Gastroesophageal sphincter (tissue), 4 donors: ENCODE measurements around the gene EZH1. TPM values are rescaled to one million over a fixed set of nuclear protein-coding genes. Genes with fewer than 3 reads are reported as not detected.

Source experiments
- ATAC-seq: fragments of 150-250 bp; one replicate; pipeline ENCODE4 v1.9.1; 2016; ENCODE audit warnings: mild to moderate bottlenecking, moderate library complexity
- H3K27ac ChIP-seq, 4 donors: fragments of 200-600 bp; sonication (generic) in 3 of 4; 1 replicate in 3 of 4; 2 replicates in 1 of 4; pipeline ENCODE4 v1.5.1; 2016 to 2019
- H3K27me3 ChIP-seq: fragments of 200-600 bp; sonication (generic); one replicate; pipeline ENCODE4 v1.5.1; 2019
- H3K36me3 ChIP-seq, 2 donors: fragments of 200-600 bp; sonication (generic); one replicate each; pipeline ENCODE4 v1.5.1; 2019; ENCODE audit warnings: control low read depth in 1 of 2
- H3K4me1 ChIP-seq, 3 donors: fragments of 200-600 bp; sonication (generic); 1 replicate in 2 of 3; 2 replicates in 1 of 3; pipeline ENCODE4 v1.5.1; 2016 to 2019; ENCODE audit warnings: control low read depth in 2 of 3
- H3K4me3 ChIP-seq, 2 donors: fragments of 200-600 bp; sonication (generic); one replicate each; pipeline ENCODE4 v1.5.1; 2019; ENCODE audit warnings: mild to moderate bottlenecking in 1 of 2, moderate library complexity in 1 of 2
- H3K9me3 ChIP-seq, 3 donors: fragments of 200-600 bp; sonication (generic); one replicate each; pipeline ENCODE4 v1.5.1; 2017 to 2019; ENCODE audit warnings: control low read depth in 2 of 3
- CTCF ChIP-seq, 4 experiments: fragments of 200-600 bp in 2 of 4; fragments of 450-650 bp in 2 of 4; sonication (generic) in 1 of 4; IDR thresholded peaks; one replicate each; pipeline ENCODE4 v1.5.1; 2017 to 2019; ENCODE audit warnings: antibody characterized with exemption in 4 of 4, mild to moderate bottlenecking in 2 of 4, moderate library complexity in 2 of 4
- EP300 ChIP-seq: sonication (generic); formaldehyde crosslinking; IDR thresholded peaks from one replicate; pipeline ENCODE4 v1.6.1; 2017; ENCODE audit warnings: antibody characterized with exemption, mild to moderate bottlenecking
- POLR2A ChIP-seq, 2 donors: fragments of 450-650 bp; IDR thresholded peaks; one replicate each; pipeline ENCODE4 v1.6.1; 2017; ENCODE audit warnings: antibody characterized with exemption in 2 of 2, mild to moderate bottlenecking in 2 of 2, moderate library complexity in 1 of 2
- POLR2AphosphoS5 ChIP-seq: sonication (generic); formaldehyde crosslinking; IDR thresholded peaks from one replicate; pipeline ENCODE4 v1.6.1; 2017; ENCODE audit warnings: antibody characterized with exemption
- WGBS, 2 donors: methylation state at CpG; one replicate each; pipeline ENCODE4 v1.1.5; 2018; ENCODE audit warnings: low coverage in 1 of 2; 5-methylcytosine and 5-hydroxymethylcytosine counted together
- total RNA-seq, 4 donors: library from RNA; depleted of rRNA; stranded (reverse); fragments of >200 nt; gene quantifications; one replicate each; pipeline ENCODE4 v1.1.0, GENCODE V29; 2016

The EZH1 gene
- 10 to 100 TPM; 57.2 to 90.4 (median 59.7) TPM for total RNA-seq

- peak within 1 kb of the TSS; percentile 76 to 82 for H3K4me3 ChIP-seq
- peak; percentile 93 for ATAC-seq
- TF ChIP-seq POLR2A (IDR thresholded peaks at IDR 0.05) (peak; percentile 66 to 84), CTCF (IDR thresholded peaks at IDR 0.05) (peak in 2 of 4 experiments; percentile 42 to 45), EP300 (no peak), POLR2AphosphoS5 (peak; percentile 79)
- H3K27me3 ChIP-seq, result no peaks in the 10 kb centered on the region
- WGBS, 2 donors, result 12 to 20% methylated on average over 7 to 18 of the region's 50 CpGs
- peak within 1 kb of the TSS; percentile 75 to 95 (median 90) for H3K27ac ChIP-seq
- H3K9me3 ChIP-seq, result no peaks in the 10 kb centered on the region
- H3K4me1 ChIP-seq, result peaks cover 0 to 71% (median 24%) of the 10 kb centered on the region in 3 donors
- H3K36me3 ChIP-seq, result peaks cover 0 to 11% of the 10 kb centered on the region in 2 donors
Measured at GRCh38 chr17:42744806-42745617, at the start of gene EZH1. Gene EZH1, minus strand, starts transcription at chr17:42745040. Its CDS starts 16,099 bp downstream, at chr17:42728941.

- ATAC-seq, result no peak
- no peak overlapping the region for H3K4me3 ChIP-seq
- no peaks in the 10 kb centered on the region for H3K27me3 ChIP-seq
- H3K9me3 ChIP-seq, result no peaks in the 10 kb centered on the region
- 63 to 64% methylated on average over 5 of the region's 5 CpGs for WGBS, 2 donors
- H3K27ac ChIP-seq, result no peak overlapping the region
- peaks cover 2 to 15% (median 3%) of the 10 kb centered on the region in 3 donors for H3K4me1 ChIP-seq
- H3K36me3 ChIP-seq, result peaks cover 0 to 30% of the 10 kb centered on the region in 2 donors
- TF ChIP-seq POLR2A (IDR thresholded peaks at IDR 0.05), result no peak
- no peak for TF ChIP-seq CTCF (IDR thresholded peaks at IDR 0.05)
- TF ChIP-seq POLR2AphosphoS5, result no peak
- TF ChIP-seq EP300, result no peak
Measured at GRCh38 chr17:42792545-42792944, 47.7 kb upstream of the EZH1 start.

GRCh38 chr17:42791948-42792347, 47.1 kb upstream of the EZH1 start:
- no peak for ATAC-seq
- no peak overlapping the region for H3K4me3 ChIP-seq
- H3K36me3 ChIP-seq, result peaks cover 0 to 26% of the 10 kb centered on the region in 2 donors
- H3K27me3 ChIP-seq, result no peaks in the 10 kb centered on the region
- WGBS, 2 donors, result 62 to 74% methylated on average over 2 of the region's 2 CpGs
- H3K27ac ChIP-seq, result no peak overlapping the region
- peaks cover 0 to 9% (median 0%) of the 10 kb centered on the region in 3 donors for H3K4me1 ChIP-seq
- H3K9me3 ChIP-seq, result no peaks in the 10 kb centered on the region
- no peak for TF ChIP-seq POLR2A (IDR thresholded peaks at IDR 0.05)
- TF ChIP-seq POLR2AphosphoS5, result no peak
- no peak for TF ChIP-seq CTCF (IDR thresholded peaks at IDR 0.05)
- TF ChIP-seq EP300, result no peak

- peaks cover 37% of the 10 kb centered on the region for H3K27me3 ChIP-seq
- WGBS, 2 donors, result 78 to 95% methylated on average over 2 to 4 of the region's 11 CpGs
- H3K4me3 ChIP-seq, result no peak overlapping the region
- TF ChIP-seq POLR2A (IDR thresholded peaks at IDR 0.05) (no peak), CTCF (IDR thresholded peaks at IDR 0.05) (no peak), EP300 (no peak), POLR2AphosphoS5 (no peak)
- H3K9me3 ChIP-seq, result no peaks in the 10 kb centered on the region
- H3K36me3 ChIP-seq, result no peaks in the 10 kb centered on the region
- ATAC-seq, result no peak
- no peak overlapping the region for H3K27ac ChIP-seq
- H3K4me1 ChIP-seq, result peaks cover 0 to 32% (median 2%) of the 10 kb centered on the region in 3 donors
Measured at GRCh38 chr17:42787266-42787665, 42.4 kb upstream of the EZH1 start.
